Mesendoderm (in vitro differentiated cells): ENCODE results near the gene KLHL36.

Experiments used
- DNase-seq: peaks from one replicate; pipeline ENCODE4 v3.0.0; 2013
- H2AK5ac ChIP-seq: 2 replicates; pipeline ENCODE4 v1.6.1; 2013; ENCODE audit warnings: low read length, inconsistent platforms
- H2BK120ac ChIP-seq: 2 replicates; pipeline ENCODE4 v1.6.1; 2013; ENCODE audit warnings: low read depth, mild to moderate bottlenecking, low read length, moderate library complexity, mixed read lengths
- H2BK15ac ChIP-seq: replicated peaks from 2 replicates; pipeline ENCODE4 v1.6.1; 2013; ENCODE audit warnings: low read depth, mild to moderate bottlenecking, moderate library complexity
- H2BK5ac ChIP-seq: 2 replicates; pipeline ENCODE4 v1.6.1; 2013; ENCODE audit warnings: low read length, inconsistent platforms
- H3K18ac ChIP-seq: 2 replicates; pipeline ENCODE4 v1.6.1; 2013; ENCODE audit warnings: mild to moderate bottlenecking, low read length, mixed read lengths
- H3K23ac ChIP-seq: one replicate; pipeline ENCODE4 v1.6.1; 2013; ENCODE audit warnings: low read length
- H3K27ac ChIP-seq: 2 replicates; pipeline ENCODE4 v1.5.1; 2013; ENCODE audit warnings: low read depth, mild to moderate bottlenecking, inconsistent platforms, low read length, moderate library complexity
- H3K27me3 ChIP-seq: 2 replicates; pipeline ENCODE4 v1.6.1; 2013; ENCODE audit warnings: low read length, control low read depth, mild to moderate bottlenecking, inconsistent platforms; ENCODE audit not compliant: insufficient read depth, poor library complexity
- H3K36me3 ChIP-seq: 2 replicates; pipeline ENCODE4 v1.6.1; 2013; ENCODE audit warnings: low read length, inconsistent platforms; ENCODE audit not compliant: control insufficient read depth, insufficient read depth
- H3K4ac ChIP-seq: one replicate; pipeline ENCODE4 v1.6.1; 2013; ENCODE audit warnings: low read depth, mild to moderate bottlenecking, low read length, moderate library complexity
- H3K4me1 ChIP-seq: 2 replicates; pipeline ENCODE4 v1.6.1; 2013; ENCODE audit warnings: low read depth, low read length, inconsistent platforms; ENCODE audit not compliant: control insufficient read depth
- H3K4me2 ChIP-seq: 2 replicates; pipeline ENCODE4 v1.6.1; 2013; ENCODE audit warnings: low read length
- H3K4me3 ChIP-seq: 2 replicates; pipeline ENCODE4 v1.5.1; 2013; ENCODE audit warnings: mild to moderate bottlenecking, low read length
- H3K56ac ChIP-seq: one replicate; pipeline ENCODE4 v1.6.1; 2013; ENCODE audit warnings: low read length
- H3K79me1 ChIP-seq: 2 replicates; pipeline ENCODE4 v1.6.1; 2013; ENCODE audit warnings: low read length, inconsistent platforms
- H3K79me2 ChIP-seq: 2 replicates; pipeline ENCODE4 v1.6.1; 2013; ENCODE audit warnings: mild to moderate bottlenecking, low read length; ENCODE audit not compliant: control insufficient read depth, insufficient read depth
- H3K9ac ChIP-seq: 2 replicates; pipeline ENCODE4 v1.6.1; 2013; ENCODE audit warnings: low read length, inconsistent platforms
- H4K5ac ChIP-seq: one replicate; pipeline ENCODE4 v1.6.1; 2013; ENCODE audit warnings: low read length
- H4K8ac ChIP-seq: one replicate; pipeline ENCODE4 v1.6.1; 2013; ENCODE audit warnings: low read depth, mild to moderate bottlenecking, control low read depth, low read length, moderate library complexity
- WGBS: extraction: QIAGEN DNeasy Blood & Tissue Kit; methylation state at CpG from one replicate; pipeline ENCODE4 v1.1.7; 2013; ENCODE audit warnings: low lambda C conversion rate, missing lambda C conversion rate; ENCODE audit not compliant: insufficient coverage; ENCODE audit errors: extremely low coverage; 5-methylcytosine and 5-hydroxymethylcytosine counted together

Gene KLHL36

DNA sequence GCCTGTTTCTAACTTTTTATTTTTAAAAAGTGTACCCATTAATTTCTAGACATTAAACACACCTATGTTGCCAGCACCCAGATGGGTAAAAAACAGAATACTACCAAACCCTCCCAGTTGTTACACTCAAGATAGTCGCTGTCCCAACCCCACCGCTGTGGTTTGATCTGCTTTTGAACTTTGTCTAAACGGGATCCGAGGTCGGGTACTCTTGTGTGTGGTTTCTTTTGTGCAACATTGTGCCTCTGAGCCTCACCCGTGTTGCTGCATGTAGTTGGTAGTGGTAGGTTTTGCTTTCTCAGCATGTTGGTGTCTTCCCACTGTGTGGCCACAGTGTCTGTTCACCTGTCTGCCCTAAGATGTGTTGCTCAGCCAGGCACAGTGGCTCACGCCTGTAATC, 4.3 kb downstream of the KLHL36 start:
- no peaks in the 10 kb centered on the region for H3K79me1 ChIP-seq
- no CpG with 5 or more reads among the region's 7 CpGs for WGBS

DNA sequence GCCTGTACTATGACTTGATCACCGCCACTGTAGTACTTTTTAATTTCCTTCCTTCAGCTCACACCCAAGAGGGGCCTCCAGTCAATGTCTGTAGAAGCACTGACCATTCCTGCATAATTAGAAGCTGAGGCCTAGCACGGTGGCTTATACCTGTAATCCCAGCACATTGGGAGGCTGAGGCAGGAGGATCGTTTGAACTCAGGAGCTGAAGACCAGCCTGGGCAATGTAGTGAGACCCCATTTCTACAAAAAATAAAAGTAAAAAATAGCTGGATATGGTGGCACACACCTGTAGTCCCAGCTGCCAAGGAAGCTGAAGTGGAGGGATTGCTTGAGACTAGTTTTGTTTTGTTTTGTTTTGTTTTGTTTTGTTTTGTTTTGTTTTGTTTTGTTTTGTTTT, 5.9 kb downstream of the KLHL36 start:
- peaks cover 2% of the 10 kb centered on the region for H3K36me3 ChIP-seq
- no peak overlapping the region for H3K4me2 ChIP-seq
- no peak overlapping the region for H4K5ac ChIP-seq
- H3K23ac ChIP-seq, result no peak overlapping the region
- H3K4me3 ChIP-seq, result no peak overlapping the region
- H3K9ac ChIP-seq, result no peak overlapping the region
- H3K4me1 ChIP-seq, result no peaks in the 10 kb centered on the region
- no peaks in the 10 kb centered on the region for H3K79me2 ChIP-seq
- H2BK15ac ChIP-seq, result no peak overlapping the region
- H3K27me3 ChIP-seq, result no peaks in the 10 kb centered on the region
- H3K56ac ChIP-seq, result no peak overlapping the region
- H2BK5ac ChIP-seq, result no peak overlapping the region
- no peak for DNase-seq
- no peak overlapping the region for H3K27ac ChIP-seq
- H2BK120ac ChIP-seq, result no peak overlapping the region
- no peaks in the 10 kb centered on the region for H3K79me1 ChIP-seq
- no CpG with 5 or more reads among the region's 3 CpGs for WGBS
- no peak overlapping the region for H4K8ac ChIP-seq
- H3K4ac ChIP-seq, result no peak overlapping the region
- no peak overlapping the region for H3K18ac ChIP-seq
- no peak overlapping the region for H2AK5ac ChIP-seq

More for the DNA sequence above, 4.3 kb downstream of the KLHL36 start:
- Histone ChIP-seq H3K18ac (no peak overlapping the region), H2BK120ac (no peak overlapping the region), H2AK5ac (no peak overlapping the region), H3K27ac (no peak overlapping the region), H3K36me3 (peaks cover 2% of the 10 kb centered on the region), H2BK15ac (no peak overlapping the region), H3K23ac (no peak overlapping the region), H3K4me2 (no peak overlapping the region), H4K5ac (no peak overlapping the region), H3K4me3 (no peak overlapping the region), H2BK5ac (no peak overlapping the region), H3K79me2 (no peaks in the 10 kb centered on the region), H3K4me1 (no peaks in the 10 kb centered on the region), H3K56ac (no peak overlapping the region), H3K9ac (no peak overlapping the region), H3K27me3 (no peaks in the 10 kb centered on the region), H3K4ac (no peak overlapping the region), H4K8ac (no peak overlapping the region)
- DNase-seq, result no peak

DNA sequence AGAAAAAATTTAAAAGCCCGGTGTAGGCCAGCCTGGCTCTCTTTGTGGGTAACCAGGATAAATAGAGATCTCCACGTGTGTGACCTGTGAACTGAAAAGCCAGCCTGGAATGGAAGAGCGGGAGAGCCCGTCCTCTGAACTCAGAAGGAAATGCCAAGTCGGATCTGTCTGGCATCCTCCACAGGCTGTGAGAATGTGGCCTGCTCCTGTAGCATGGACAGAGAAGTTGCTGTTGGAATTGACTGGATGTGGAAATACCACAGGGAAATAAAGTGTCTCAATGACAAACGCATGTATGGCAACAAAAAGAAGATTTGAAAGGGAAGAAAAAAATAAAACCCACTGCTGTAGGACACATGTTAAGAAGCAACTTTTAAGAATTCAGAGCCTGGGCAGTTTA, 6.7 kb downstream of the KLHL36 start:
- no CpG with 5 or more reads among the region's 6 CpGs for WGBS
- no peak overlapping the region for H2BK120ac ChIP-seq
- H3K56ac ChIP-seq, result no peak overlapping the region
- H3K79me1 ChIP-seq, result no peaks in the 10 kb centered on the region
- no peak for DNase-seq
- no peak overlapping the region for H3K4ac ChIP-seq
- H3K23ac ChIP-seq, result no peak overlapping the region
- H4K5ac ChIP-seq, result no peak overlapping the region
- no peaks in the 10 kb centered on the region for H3K79me2 ChIP-seq
- no peak overlapping the region for H2BK5ac ChIP-seq
- no peak overlapping the region for H2BK15ac ChIP-seq
- H3K27me3 ChIP-seq, result no peaks in the 10 kb centered on the region
- no peaks in the 10 kb centered on the region for H3K4me1 ChIP-seq
- H4K8ac ChIP-seq, result no peak overlapping the region
- H3K27ac ChIP-seq, result no peak overlapping the region
- H3K4me2 ChIP-seq, result no peak overlapping the region
- H3K18ac ChIP-seq, result no peak overlapping the region
- no peak overlapping the region for H3K4me3 ChIP-seq
- peaks cover 2% of the 10 kb centered on the region for H3K36me3 ChIP-seq
- no peak overlapping the region for H2AK5ac ChIP-seq
- no peak overlapping the region for H3K9ac ChIP-seq

- Histone ChIP-seq H3K18ac (no peak overlapping the region), H3K56ac (no peak overlapping the region), H2BK120ac (no peak overlapping the region), H3K4ac (no peak overlapping the region), H3K36me3 (peaks cover 2% of the 10 kb centered on the region), H3K27ac (no peak overlapping the region), H3K23ac (no peak overlapping the region), H3K27me3 (no peaks in the 10 kb centered on the region), H3K9ac (no peak overlapping the region), H3K79me1 (no peaks in the 10 kb centered on the region), H3K79me2 (no peaks in the 10 kb centered on the region), H2AK5ac (no peak overlapping the region), H2BK15ac (no peak overlapping the region), H3K4me1 (no peaks in the 10 kb centered on the region), H3K4me2 (no peak overlapping the region), H4K8ac (no peak overlapping the region), H4K5ac (no peak overlapping the region), H3K4me3 (no peak overlapping the region), H2BK5ac (no peak overlapping the region)
- no peak for DNase-seq
- no CpG with 5 or more reads among the region's 22 CpGs for WGBS
Observed at GRCh38 chr16:84656649-84657048, 8.3 kb downstream of the KLHL36 start.

GRCh38 chr16:84657229-84657837, 9.0 kb downstream of the KLHL36 start:
- H3K9ac ChIP-seq, result no peak overlapping the region
- H3K79me1 ChIP-seq, result no peaks in the 10 kb centered on the region
- H2BK15ac ChIP-seq, result no peak overlapping the region
- no peak overlapping the region for H2BK120ac ChIP-seq
- no peak overlapping the region for H3K56ac ChIP-seq
- peaks cover 2% of the 10 kb centered on the region for H3K36me3 ChIP-seq
- no peak overlapping the region for H3K4me3 ChIP-seq
- H3K79me2 ChIP-seq, result no peaks in the 10 kb centered on the region
- no peak overlapping the region for H3K4me2 ChIP-seq
- no peak overlapping the region for H4K8ac ChIP-seq
- no peak overlapping the region for H2AK5ac ChIP-seq
- H4K5ac ChIP-seq, result no peak overlapping the region
- DNase-seq, result no peak
- no CpG with 5 or more reads among the region's 50 CpGs for WGBS
- H3K27me3 ChIP-seq, result no peaks in the 10 kb centered on the region
- no peak overlapping the region for H3K4ac ChIP-seq
- no peaks in the 10 kb centered on the region for H3K4me1 ChIP-seq
- no peak overlapping the region for H3K27ac ChIP-seq
- no peak overlapping the region for H2BK5ac ChIP-seq
- H3K18ac ChIP-seq, result no peak overlapping the region
- no peak overlapping the region for H3K23ac ChIP-seq

DNA sequence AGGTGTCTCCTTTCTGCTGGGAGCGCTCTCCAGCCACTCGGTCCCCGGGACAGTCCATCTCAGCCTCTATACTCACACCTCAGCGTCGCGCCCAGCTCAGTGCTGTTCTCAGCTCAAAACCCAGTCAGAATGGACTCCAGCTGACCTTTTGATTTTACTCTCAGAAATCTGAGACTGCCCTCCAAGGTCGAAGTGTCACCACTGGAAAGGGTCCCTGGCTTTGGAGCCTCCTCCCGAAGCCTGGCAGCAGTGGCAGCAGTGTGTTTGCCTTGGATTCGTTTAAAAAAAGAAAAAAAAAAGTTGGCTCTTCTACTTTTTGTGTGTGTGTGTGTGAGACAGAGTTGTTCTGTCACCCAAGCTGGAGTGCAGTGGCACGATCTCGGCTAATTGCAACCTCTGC, 10.4 kb downstream of the KLHL36 start:
- H3K27me3 ChIP-seq, result no peaks in the 10 kb centered on the region
- H2BK5ac ChIP-seq, result no peak overlapping the region
- H3K4me1 ChIP-seq, result no peaks in the 10 kb centered on the region
- no peak overlapping the region for H2BK15ac ChIP-seq
- no peak overlapping the region for H3K56ac ChIP-seq
- H2AK5ac ChIP-seq, result no peak overlapping the region
- no peaks in the 10 kb centered on the region for H3K79me2 ChIP-seq
- no CpG with 5 or more reads among the region's 11 CpGs for WGBS
- no peak overlapping the region for H3K4me2 ChIP-seq
- H4K8ac ChIP-seq, result no peak overlapping the region
- no peak overlapping the region for H3K4me3 ChIP-seq
- H3K18ac ChIP-seq, result no peak overlapping the region
- H4K5ac ChIP-seq, result no peak overlapping the region
- peaks cover 2% of the 10 kb centered on the region for H3K36me3 ChIP-seq
- no peaks in the 10 kb centered on the region for H3K79me1 ChIP-seq
- no peak overlapping the region for H3K9ac ChIP-seq
- no peak for DNase-seq
- no peak overlapping the region for H3K4ac ChIP-seq
- H2BK120ac ChIP-seq, result no peak overlapping the region
- H3K27ac ChIP-seq, result no peak overlapping the region
- H3K23ac ChIP-seq, result no peak overlapping the region
